GM19328 (cell line): ENCODE results near the gene FRMD6.
A peak's percentile ranks its signal among the peaks of the same experiment; 100 is the strongest.

Experiments
- ATAC-seq: cut with Tn5 transposase; IDR thresholded peaks from one replicate; pipeline ENCODE4 v1.9.1; 2021; ENCODE audit warnings: mild to moderate bottlenecking, moderate library complexity; ENCODE audit not compliant: unreplicated experiment

FRMD6 gene

GRCh38 chr14:51651388-51652167, at the start of gene FRMD6:
TSS of gene FRMD6 (plus strand) at chr14:51651910. CDS start at chr14:51689837, 37,927 bp downstream.
- peak; percentile 67 for ATAC-seq

GRCh38 chr14:51602310-51602709, 49.4 kb upstream of the FRMD6 start:
- ATAC-seq = no peak

GRCh38 chr14:51603495-51603894, 48.2 kb upstream of the FRMD6 start:
- no peak for ATAC-seq

GRCh38 chr14:51604073-51604472, 47.6 kb upstream of the FRMD6 start:
- ATAC-seq = no peak

GRCh38 chr14:51605575-51605974, 46.1 kb upstream of the FRMD6 start:
- no peak for ATAC-seq

GRCh38 chr14:51607711-51608110, 44.0 kb upstream of the FRMD6 start:
- no peak for ATAC-seq

GRCh38 chr14:51609251-51609954, 42.3 kb upstream of the FRMD6 start:
- no peak for ATAC-seq

GRCh38 chr14:51609955-51610283, 41.8 kb upstream of the FRMD6 start:
- peak; percentile 46 for ATAC-seq

GRCh38 chr14:51610771-51611170, 40.9 kb upstream of the FRMD6 start:
- ATAC-seq = no peak

GRCh38 chr14:51612449-51612848, 39.3 kb upstream of the FRMD6 start:
- ATAC-seq = no peak

- ATAC-seq = no peak
Observed at GRCh38 chr14:51613416-51613815, 38.3 kb upstream of the FRMD6 start.

- no peak for ATAC-seq
Observed at GRCh38 chr14:51614707-51615106, 37.0 kb upstream of the FRMD6 start.

- ATAC-seq = no peak
Observed at GRCh38 chr14:51616256-51616655, 35.5 kb upstream of the FRMD6 start.

- ATAC-seq = no peak
Observed at GRCh38 chr14:51616724-51617409, 34.8 kb upstream of the FRMD6 start.

- ATAC-seq = no peak
Observed at GRCh38 chr14:51619561-51619960, 32.1 kb upstream of the FRMD6 start.

GRCh38 chr14:51620056-51620455, 31.7 kb upstream of the FRMD6 start:
- no peak for ATAC-seq

- ATAC-seq = peak; percentile 63
Observed at GRCh38 chr14:51621654-51622053, 30.1 kb upstream of the FRMD6 start.

GRCh38 chr14:51622376-51622775, 29.3 kb upstream of the FRMD6 start:
- no peak for ATAC-seq

GRCh38 chr14:51624955-51625569, 26.6 kb upstream of the FRMD6 start:
- ATAC-seq = no peak

- no peak for ATAC-seq
Observed at GRCh38 chr14:51626185-51626584, 25.5 kb upstream of the FRMD6 start.

- no peak for ATAC-seq
Observed at GRCh38 chr14:51626788-51627187, 24.9 kb upstream of the FRMD6 start.
